Measurements from ENCODE around the gene DDB1. TPM values are rescaled to one million over a fixed set of nuclear protein-coding genes. Genes with fewer than 3 reads are reported as not detected.
A peak's percentile ranks its signal among the peaks of the same experiment; 100 is the strongest.

DDB1 gene
- total and polyA plus RNA-seq, 9 of the 15 experiments (the other 6 are each of a cell fraction or from before 2014, with no cell fraction given) = 172 to 361 (median 266) TPM

- TF ChIP-seq HDAC8 (tag; IDR thresholded peaks at IDR 0.05) = no peak
- no peak for TF ChIP-seq HBP1 (CRISPR knock-in tag; IDR thresholded peaks at IDR 0.05)
- peak; percentile 82 for TF ChIP-seq CREB1 (IDR thresholded peaks at IDR 0.05)
- no peak for TF ChIP-seq CREB1 (CRISPR knock-in tag; IDR thresholded peaks at IDR 0.05)
- no peak for TF ChIP-seq ZC3H4 (CRISPR knock-in tag; IDR thresholded peaks at IDR 0.05; ENCODE audit: borderline replicate concordance)
- TF ChIP-seq GATAD2B (IDR thresholded peaks at IDR 0.05; ENCODE audit: borderline replicate concordance) = peak; percentile 91
- TF ChIP-seq BRCA1 (IDR thresholded peaks at IDR 0.05) = no peak
- TF ChIP-seq BRCA1 (CRISPR knock-in tag; IDR thresholded peaks at IDR 0.05) = no peak
- no peak for TF ChIP-seq ZC3H11A (IDR thresholded peaks at IDR 0.05; ENCODE audit: low read depth, low read length)
- no peak for TF ChIP-seq CBX8 (IDR thresholded peaks at IDR 0.05; ENCODE audit: borderline replicate concordance, extremely low read depth, low read depth, low read length, poor library complexity, severe bottlenecking)
- no peak for TF ChIP-seq ZBTB40 (IDR thresholded peaks at IDR 0.05)
- TF ChIP-seq ZBTB40 (CRISPR knock-in tag; IDR thresholded peaks at IDR 0.05) = no peak
- TF ChIP-seq TAL1 (IDR thresholded peaks at IDR 0.05) = peak; percentile 89
- no peak for TF ChIP-seq RBM34 (IDR thresholded peaks at IDR 0.05; ENCODE audit: borderline replicate concordance, insufficient read depth, low read length)
- peak; percentile 31; the same call in 1 of the 2 replicates for TF ChIP-seq MEF2A (IDR thresholded peaks at IDR 0.05; ENCODE audit: control insufficient read depth, low read depth, low read length)
- TF ChIP-seq NR1H2 (CRISPR knock-in tag; IDR thresholded peaks at IDR 0.05) = no peak
- no peak for TF ChIP-seq PHF20 (IDR thresholded peaks at IDR 0.05; ENCODE audit: partially characterized antibody)
- TF ChIP-seq JUND (IDR thresholded peaks at IDR 0.05; ENCODE audit: borderline replicate concordance, low read depth, low read length) = peak; percentile 37; the same call in 1 of the 2 replicates
- peak; percentile 41; the same call in 1 of the 3 replicates for TF ChIP-seq JUND (tag; IDR thresholded peaks at IDR 0.05; ENCODE audit: borderline replicate concordance, low read depth, low read length)
These were observed 9.4 kb upstream of the DDB1 start (continued) for GRCh38 chr11:61342207-61342803.
